K562 (cell line): Measurements from ENCODE around the gene SORCS1.

Source experiments
- ESRRA ChIP-seq: fragments of 450-650 bp; IDR thresholded peaks from 2 replicates; pipeline ENCODE4 v1.6.1; 2014; ENCODE audit warnings: low read depth, mild to moderate bottlenecking, moderate library complexity, borderline replicate concordance
- NCOR1 ChIP-seq: fragments of 450-650 bp; IDR thresholded peaks from 2 replicates; pipeline ENCODE4 v1.6.1; 2016; ENCODE audit warnings: mild to moderate bottlenecking, moderate library complexity
- NFE2 ChIP-seq: IDR thresholded peaks from 2 replicates; pipeline ENCODE4 v1.6.1; 2014; ENCODE audit warnings: antibody characterized with exemption, low read depth
- NFE2L1 ChIP-seq: fragments of 450-650 bp; IDR thresholded peaks from 2 replicates; pipeline ENCODE4 v1.6.1; 2016; ENCODE audit warnings: missing genetic modification characterization, low read depth, mild to moderate bottlenecking, missing compliant biosample characterization, moderate library complexity, borderline replicate concordance
- NFYB ChIP-seq: IDR thresholded peaks from 2 replicates; pipeline ENCODE4 v1.6.1; 2011; ENCODE audit warnings: mild to moderate bottlenecking, moderate library complexity; ENCODE audit not compliant: insufficient read length; ENCODE audit errors: extremely low read depth
- NONO ChIP-seq, 2 experiments: fragments of 200-400 bp in 1 of 2; fragments of 450-650 bp in 1 of 2; formaldehyde crosslinking in 1 of 2; IDR thresholded peaks; 2 replicates each; pipeline ENCODE4 v1.6.1; 2017; ENCODE audit warnings: low read depth in 2 of 2, mild to moderate bottlenecking in 2 of 2, moderate library complexity in 2 of 2, low read length in 1 of 2
- RAD21 ChIP-seq, 2 experiments: fragments of 250-450 bp in 1 of 2; fragments of 450-650 bp in 1 of 2; sonication (Bioruptor Pico) in 1 of 2; formaldehyde crosslinking in 1 of 2; IDR thresholded peaks in 1 of 2; conservative IDR thresholded peaks in 1 of 2; 2 replicates each; pipeline versions ENCODE4 v1.4.0 to v1.8.0; 2020 to 2022; ENCODE audit warnings: mild to moderate bottlenecking in 2 of 2, moderate library complexity in 1 of 2
- SMC3 ChIP-seq: conservative IDR thresholded peaks from 2 replicates; pipeline ENCODE4 v1.6.1; 2011; ENCODE audit warnings: low read depth, low read length, improper control_type of control experiment; ENCODE audit not compliant: insufficient read depth
- SOX6 ChIP-seq: fragments of 450-650 bp; IDR thresholded peaks from 2 replicates; pipeline ENCODE4 v1.6.1; 2014; ENCODE audit warnings: mild to moderate bottlenecking
- SRF ChIP-seq, 2 experiments: fragments of 250-450, 450-650 bp in 1 of 2; sonication (Bioruptor Pico) in 1 of 2; sonication (generic) in 1 of 2; formaldehyde crosslinking; IDR thresholded peaks; 2 replicates each; pipeline versions ENCODE4 v1.5.0 to v1.5.1; 2020 to 2022; ENCODE audit warnings: mild to moderate bottlenecking in 1 of 2, missing genetic modification reagents in 1 of 2
- ZFPM2 ChIP-seq: fragments of 250-450 bp; sonication (Bioruptor Pico); IDR thresholded peaks from 2 replicates; pipeline ENCODE4 v1.5.1; 2022; ENCODE audit warnings: mild to moderate bottlenecking
- ZNF282 ChIP-seq: sonication (generic); formaldehyde crosslinking; IDR thresholded peaks from 2 replicates; pipeline ENCODE4 v1.8.1; 2023; ENCODE audit warnings: missing genetic modification reagents
- ZNF766 ChIP-seq: fragments of 200-800 bp; sonication (Bioruptor generic); conservative IDR thresholded peaks from 2 replicates; pipeline ENCODE4 v1.6.1; 2016; ENCODE audit warnings: missing genetic modification characterization, missing compliant biosample characterization
- ZNF79 ChIP-seq: fragments of 250-450 bp; sonication (Bioruptor Pico); IDR thresholded peaks from 2 replicates; pipeline ENCODE4 v1.4.0; 2020; ENCODE audit warnings: low read depth, mild to moderate bottlenecking, moderate library complexity

GRCh38 chr10:106682175-106682574, 482.3 kb downstream of the SORCS1 start:
- TF ChIP-seq NFE2L1 (tag) = no peak
- no peak for TF ChIP-seq ZNF282 (CRISPR knock-in tag)
- TF ChIP-seq NFE2 = no peak
- no peak for TF ChIP-seq ZNF766
- no peak for TF ChIP-seq ZNF79 (CRISPR knock-in tag)
- no peak for TF ChIP-seq SRF (CRISPR knock-in tag; IDR thresholded peaks at IDR 0.05)
- no peak for TF ChIP-seq ZFPM2
- TF ChIP-seq SMC3 = no peak
- no peak for TF ChIP-seq NFYB
- no peak for TF ChIP-seq SOX6
- TF ChIP-seq NONO (IDR thresholded peaks at IDR 0.05; ENCODE audit: low read depth in 2 of 2, low read length in 1 of 2) = no peak
- TF ChIP-seq RAD21 (CRISPR knock-in tag; conservative IDR thresholded peaks at IDR 0.05 in 1 of 2, IDR thresholded peaks at IDR 0.05 in 1 of 2) = no peak
- TF ChIP-seq ESRRA = no peak
- TF ChIP-seq NCOR1 = no peak
